NCI-H2227 (cell line): ENCODE results near the gene OR2A14.
"Not testable (repeated sequence)": the region's sequence is repeated elsewhere in the genome, so short reads cannot be mapped to it uniquely, and the experiment has no call there.

Experiments
- DNase-seq: peaks from one replicate; lab custom pipeline; 2025; ENCODE audit not compliant: unreplicated experiment; lab: John Stamatoyannopoulos, UW

Gene OR2A14

GRCh38 chr7:144122876-144123275, at the start of gene OR2A14:
TSS of gene OR2A14 (plus strand) at chr7:144123176. CDS start at chr7:144129113, 5,937 bp downstream.
- DNase-seq, result no peak

- DNase-seq, result no peak
Observed at GRCh38 chr7:144074374-144074773, 48.6 kb upstream of the OR2A14 start.

GRCh38 chr7:144085978-144086377, 37.0 kb upstream of the OR2A14 start, which contains the start of gene OR2A12:
TSS of gene OR2A12 (plus strand) at chr7:144086278. CDS start at chr7:144095108, 8,830 bp downstream.
- no peak for DNase-seq

GRCh38 chr7:144086730-144087129, 36.2 kb upstream of the OR2A14 start:
- no peak for DNase-seq

GRCh38 chr7:144087230-144087629, 35.7 kb upstream of the OR2A14 start:
- no peak for DNase-seq

- no peak for DNase-seq
Observed at GRCh38 chr7:144090667-144091066, 32.3 kb upstream of the OR2A14 start.

GRCh38 chr7:144098776-144099175, 24.2 kb upstream of the OR2A14 start:
- DNase-seq, result no peak

GRCh38 chr7:144100607-144101006, 22.4 kb upstream of the OR2A14 start:
- no peak for DNase-seq

GRCh38 chr7:144102041-144102440, 20.9 kb upstream of the OR2A14 start:
- no peak for DNase-seq

- no peak for DNase-seq
Observed at GRCh38 chr7:144105211-144105610, 17.8 kb upstream of the OR2A14 start.

- DNase-seq, result no peak
Observed at GRCh38 chr7:144109283-144109682, 13.7 kb upstream of the OR2A14 start, which contains the start of gene OR2A2. TSS of gene OR2A2 (plus strand) at chr7:144109583. CDS start at chr7:144109583, 0 bp downstream.

- DNase-seq, result no peak
Observed at GRCh38 chr7:144110272-144110671, 12.7 kb upstream of the OR2A14 start.

GRCh38 chr7:144113651-144114050, 9.3 kb upstream of the OR2A14 start:
- no peak for DNase-seq

- DNase-seq, result no peak
Observed at GRCh38 chr7:144118341-144118740, 4.6 kb upstream of the OR2A14 start.

- peak; percentile 3 for DNase-seq
Observed at GRCh38 chr7:144127714-144128334, 4.8 kb downstream of the OR2A14 start.

GRCh38 chr7:144129601-144130000, 6.6 kb downstream of the OR2A14 start:
- not testable (repeated sequence) for DNase-seq

- DNase-seq, result no peak
Observed at GRCh38 chr7:144130730-144131129, 7.8 kb downstream of the OR2A14 start.

- DNase-seq, result no peak
Observed at GRCh38 chr7:144132262-144132661, 9.3 kb downstream of the OR2A14 start.

GRCh38 chr7:144133307-144133706, 10.3 kb downstream of the OR2A14 start:
- no peak for DNase-seq

- DNase-seq, result no peak
Observed at GRCh38 chr7:144134116-144134515, 11.1 kb downstream of the OR2A14 start.

- DNase-seq, result no peak
Observed at GRCh38 chr7:144137501-144137900, 14.5 kb downstream of the OR2A14 start.

- DNase-seq, result no peak
Observed at GRCh38 chr7:144142187-144142586, 19.2 kb downstream of the OR2A14 start.

GRCh38 chr7:144144426-144144825, 21.4 kb downstream of the OR2A14 start:
- DNase-seq, result no peak
